ENCODE data around the gene CALM3.
A peak's percentile ranks its signal among the peaks of the same experiment; 100 is the strongest.

CALM3 gene

GRCh38 chr19:46585539-46585938 is 15.6 kb upstream of the CALM3 start:
- Histone ChIP-seq H3K9me3 (ENCODE audit: control insufficient read depth, insufficient read depth, low read length) (no peaks in the 10 kb centered on the region; the same call in 1 of the 2 replicates), H3K36me3 (ENCODE audit: insufficient read depth, low read length) (no peaks in the 10 kb centered on the region), H3K4me1 (ENCODE audit: insufficient read depth, low read length) (no peaks in the 10 kb centered on the region), H3K9ac (ENCODE audit: low read depth, low read length) (no peak overlapping the region)

GRCh38 chr19:46586294-46586693 is 14.8 kb upstream of the CALM3 start:
- no peaks in the 10 kb centered on the region for H3K4me1 ChIP-seq (ENCODE audit: insufficient read depth, low read length)
- H3K36me3 ChIP-seq (ENCODE audit: insufficient read depth, low read length) = no peaks in the 10 kb centered on the region
- no peak overlapping the region for H3K9ac ChIP-seq (ENCODE audit: low read depth, low read length)
- H3K9me3 ChIP-seq (ENCODE audit: control insufficient read depth, insufficient read depth, low read length) = no peaks in the 10 kb centered on the region; the same call in 1 of the 2 replicates

- H3K4me1 ChIP-seq (ENCODE audit: insufficient read depth, low read length) = no peaks in the 10 kb centered on the region
- no peaks in the 10 kb centered on the region; the same call in 1 of the 2 replicates for H3K9me3 ChIP-seq (ENCODE audit: control insufficient read depth, insufficient read depth, low read length)
- no peaks in the 10 kb centered on the region for H3K36me3 ChIP-seq (ENCODE audit: insufficient read depth, low read length)
- no peak overlapping the region for H3K9ac ChIP-seq (ENCODE audit: low read depth, low read length)
These were observed 13.3 kb upstream of the CALM3 start for GRCh38 chr19:46587861-46588260.

GRCh38 chr19:46591254-46591653 is 9.9 kb upstream of the CALM3 start:
- H3K36me3 ChIP-seq (ENCODE audit: insufficient read depth, low read length) = no peaks in the 10 kb centered on the region
- H3K9ac ChIP-seq (ENCODE audit: low read depth, low read length) = no peak overlapping the region
- no peaks in the 10 kb centered on the region; the same call in 1 of the 2 replicates for H3K9me3 ChIP-seq (ENCODE audit: control insufficient read depth, insufficient read depth, low read length)
- no peaks in the 10 kb centered on the region for H3K4me1 ChIP-seq (ENCODE audit: insufficient read depth, low read length)

- H3K4me1 ChIP-seq (ENCODE audit: insufficient read depth, low read length) = no peaks in the 10 kb centered on the region
- H3K9me3 ChIP-seq (ENCODE audit: control insufficient read depth, insufficient read depth, low read length) = no peaks in the 10 kb centered on the region
- H3K36me3 ChIP-seq (ENCODE audit: insufficient read depth, low read length) = no peaks in the 10 kb centered on the region
- no peak overlapping the region for H3K9ac ChIP-seq (ENCODE audit: low read depth, low read length)
These were observed 9.3 kb upstream of the CALM3 start for GRCh38 chr19:46591870-46592269.

- H3K9me3 ChIP-seq (ENCODE audit: control insufficient read depth, insufficient read depth, low read length) = peaks cover 2% of the 10 kb centered on the region; the same call in 1 of the 2 replicates
- H3K4me1 ChIP-seq (ENCODE audit: insufficient read depth, low read length) = no peaks in the 10 kb centered on the region
- H3K9ac ChIP-seq (ENCODE audit: low read depth, low read length) = no peak overlapping the region
- no peaks in the 10 kb centered on the region for H3K36me3 ChIP-seq (ENCODE audit: insufficient read depth, low read length)
These were observed 5.1 kb upstream of the CALM3 start for GRCh38 chr19:46596008-46596407.

GRCh38 chr19:46598372-46598917 is 2.7 kb upstream of the CALM3 start:
- Histone ChIP-seq H3K4me1 (ENCODE audit: insufficient read depth, low read length) (peaks cover 2% of the 10 kb centered on the region; the same call in 1 of the 2 replicates), H3K36me3 (ENCODE audit: insufficient read depth, low read length) (no peaks in the 10 kb centered on the region), H3K9ac (ENCODE audit: low read depth, low read length) (no peak overlapping the region), H3K9me3 (ENCODE audit: control insufficient read depth, insufficient read depth, low read length) (peaks cover 2% of the 10 kb centered on the region; the same call in 1 of the 2 replicates)

- Histone ChIP-seq H3K9me3 (ENCODE audit: control insufficient read depth, insufficient read depth, low read length) (peaks cover 2% of the 10 kb centered on the region; the same call in 1 of the 2 replicates), H3K9ac (ENCODE audit: low read depth, low read length) (peak overlapping the region; percentile 100), H3K36me3 (ENCODE audit: insufficient read depth, low read length) (no peaks in the 10 kb centered on the region), H3K4me1 (ENCODE audit: insufficient read depth, low read length) (peaks cover 10% of the 10 kb centered on the region; the same call in 1 of the 2 replicates)
These were observed 1.3 kb upstream of the CALM3 start for GRCh38 chr19:46599716-46600373.

GRCh38 chr19:46600384-46601317 is 479 bp upstream of the CALM3 start:
- H3K9ac ChIP-seq (ENCODE audit: low read depth, low read length) = peak overlapping the region; percentile 100
- H3K4me1 ChIP-seq (ENCODE audit: insufficient read depth, low read length) = peaks cover 10% of the 10 kb centered on the region; the same call in 1 of the 2 replicates
- H3K9me3 ChIP-seq (ENCODE audit: control insufficient read depth, insufficient read depth, low read length) = peaks cover 2% of the 10 kb centered on the region; the same call in 1 of the 2 replicates
- H3K36me3 ChIP-seq (ENCODE audit: insufficient read depth, low read length) = no peaks in the 10 kb centered on the region; the same call in 1 of the 2 replicates

- Histone ChIP-seq H3K36me3 (ENCODE audit: insufficient read depth, low read length) (no peaks in the 10 kb centered on the region; the same call in 1 of the 2 replicates), H3K4me1 (ENCODE audit: insufficient read depth, low read length) (peaks cover 10% of the 10 kb centered on the region; the same call in 1 of the 2 replicates), H3K9ac (ENCODE audit: low read depth, low read length) (peak overlapping the region; percentile 100), H3K9me3 (ENCODE audit: control insufficient read depth, insufficient read depth, low read length) (peaks cover 2% of the 10 kb centered on the region; the same call in 1 of the 2 replicates)
These were observed 1.5 kb downstream of the CALM3 start for GRCh38 chr19:46602392-46603194.

- peaks cover 4% of the 10 kb centered on the region; the same call in 1 of the 2 replicates for H3K36me3 ChIP-seq (ENCODE audit: insufficient read depth, low read length)
- H3K9ac ChIP-seq (ENCODE audit: low read depth, low read length) = 0 out of 2 replicates have a peak overlapping the region, but pooled peaks have one; percentile 100
- H3K9me3 ChIP-seq (ENCODE audit: control insufficient read depth, insufficient read depth, low read length) = peaks cover under 1% of the 10 kb centered on the region; the same call in 1 of the 2 replicates
- peaks cover 10% of the 10 kb centered on the region; the same call in 1 of the 2 replicates for H3K4me1 ChIP-seq (ENCODE audit: insufficient read depth, low read length)
These were observed 2.1 kb downstream of the CALM3 start for GRCh38 chr19:46603195-46603637.

GRCh38 chr19:46603752-46604231 is 2.7 kb downstream of the CALM3 start:
- Histone ChIP-seq H3K9me3 (ENCODE audit: control insufficient read depth, insufficient read depth, low read length) (no peaks in the 10 kb centered on the region), H3K36me3 (ENCODE audit: insufficient read depth, low read length) (peaks cover 5% of the 10 kb centered on the region; the same call in 1 of the 2 replicates), H3K4me1 (ENCODE audit: insufficient read depth, low read length) (peaks cover 10% of the 10 kb centered on the region; the same call in 1 of the 2 replicates), H3K9ac (ENCODE audit: low read depth, low read length) (no peak overlapping the region)

GRCh38 chr19:46604781-46605355 is 3.7 kb downstream of the CALM3 start:
- Histone ChIP-seq H3K9ac (ENCODE audit: low read depth, low read length) (no peak overlapping the region), H3K36me3 (ENCODE audit: insufficient read depth, low read length) (peaks cover 5% of the 10 kb centered on the region; the same call in 1 of the 2 replicates), H3K4me1 (ENCODE audit: insufficient read depth, low read length) (peaks cover 10% of the 10 kb centered on the region; the same call in 1 of the 2 replicates), H3K9me3 (ENCODE audit: control insufficient read depth, insufficient read depth, low read length) (no peaks in the 10 kb centered on the region)
